ENCODE data around the gene DBI. TPM values are rescaled to one million over a fixed set of nuclear protein-coding genes. Genes with fewer than 3 reads are reported as not detected.

The DBI gene
- total RNA-seq, 4 donors from 2014 or later, result 41.8 to 72.3 (median 59.3) TPM

DNA sequence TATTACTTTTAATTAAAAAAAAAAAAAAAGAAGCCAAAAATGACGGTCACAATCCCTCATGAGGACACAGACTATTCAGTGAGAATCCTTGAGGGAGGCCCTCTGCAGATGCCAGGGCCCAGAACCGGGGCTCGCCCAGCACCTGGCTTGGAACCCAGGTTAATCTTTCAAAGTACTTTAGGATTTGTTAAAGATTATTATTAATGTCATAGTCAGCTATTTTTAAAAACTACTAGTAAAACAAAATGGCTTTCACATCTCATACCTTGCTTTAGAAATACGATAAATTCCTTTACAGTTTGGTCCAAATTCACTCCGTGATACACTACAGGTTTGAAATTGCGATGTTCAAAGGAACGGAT is 27.2 kb upstream of the DBI start:
- 95% methylated on average over 7 of the region's 7 CpGs for WGBS
- Histone ChIP-seq H3K9me3 (no peaks in the 10 kb centered on the region), H3K27ac (replicated peaks in 1 of 4) (no peak overlapping the region), H3K4me1 (no peaks in the 10 kb centered on the region), H3K36me3 (peaks cover 0 to 46% (median 8%) of the 10 kb centered on the region in 4 donors), H3K4me3 (no peak overlapping the region), H3K27me3 (no peaks in the 10 kb centered on the region)
- no peak for DNase-seq (ENCODE audit: extremely low spot score)
- TF ChIP-seq, protein P1, sequence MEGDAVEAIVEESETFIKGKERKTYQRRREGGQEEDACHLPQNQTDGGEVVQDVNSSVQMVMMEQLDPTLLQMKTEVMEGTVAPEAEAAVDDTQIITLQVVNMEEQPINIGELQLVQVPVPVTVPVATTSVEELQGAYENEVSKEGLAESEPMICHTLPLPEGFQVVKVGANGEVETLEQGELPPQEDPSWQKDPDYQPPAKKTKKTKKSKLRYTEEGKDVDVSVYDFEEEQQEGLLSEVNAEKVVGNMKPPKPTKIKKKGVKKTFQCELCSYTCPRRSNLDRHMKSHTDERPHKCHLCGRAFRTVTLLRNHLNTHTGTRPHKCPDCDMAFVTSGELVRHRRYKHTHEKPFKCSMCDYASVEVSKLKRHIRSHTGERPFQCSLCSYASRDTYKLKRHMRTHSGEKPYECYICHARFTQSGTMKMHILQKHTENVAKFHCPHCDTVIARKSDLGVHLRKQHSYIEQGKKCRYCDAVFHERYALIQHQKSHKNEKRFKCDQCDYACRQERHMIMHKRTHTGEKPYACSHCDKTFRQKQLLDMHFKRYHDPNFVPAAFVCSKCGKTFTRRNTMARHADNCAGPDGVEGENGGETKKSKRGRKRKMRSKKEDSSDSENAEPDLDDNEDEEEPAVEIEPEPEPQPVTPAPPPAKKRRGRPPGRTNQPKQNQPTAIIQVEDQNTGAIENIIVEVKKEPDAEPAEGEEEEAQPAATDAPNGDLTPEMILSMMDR (IDR thresholded peaks at IDR 0.05), result no peak
- TF ChIP-seq POLR2A (IDR thresholded peaks at IDR 0.05; ENCODE audit: low read depth) (no peak), EP300 (IDR thresholded peaks at IDR 0.05) (no peak), POLR2AphosphoS5 (IDR thresholded peaks at IDR 0.05) (no peak)
- intact Hi-C loops (cut with DNase I), result no loop called here

DNA sequence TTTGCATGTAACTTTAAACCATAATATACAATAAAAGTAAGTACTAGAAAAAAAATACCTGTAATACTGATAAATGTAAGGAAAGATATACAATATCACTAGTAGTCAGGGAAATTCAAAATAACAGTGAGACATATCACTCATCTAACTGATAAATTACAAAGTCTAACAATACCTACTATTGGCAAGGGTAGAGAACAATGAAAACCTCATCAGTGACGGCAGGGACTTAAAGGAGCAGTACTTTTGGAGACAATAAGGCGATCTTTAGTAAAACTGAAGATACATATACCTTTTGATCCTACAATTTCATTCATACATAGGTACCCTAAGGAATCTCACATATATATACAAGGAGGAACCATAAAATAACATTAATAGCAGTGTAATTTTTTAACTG is 25.1 kb upstream of the DBI start:
- TF ChIP-seq POLR2A (IDR thresholded peaks at IDR 0.05; ENCODE audit: low read depth) (no peak), POLR2AphosphoS5 (IDR thresholded peaks at IDR 0.05) (no peak), EP300 (IDR thresholded peaks at IDR 0.05) (no peak)
- TF ChIP-seq, protein P1 (IDR thresholded peaks at IDR 0.05), result no peak
- intact Hi-C loops (cut with DNase I), result no loop called here
- no peaks in the 10 kb centered on the region for H3K4me1 ChIP-seq
- H3K27ac ChIP-seq (replicated peaks in 1 of 4), result no peak overlapping the region
- H3K4me3 ChIP-seq, result no peak overlapping the region
- no peak for DNase-seq (ENCODE audit: extremely low spot score)
- WGBS, result 97% methylated on average over 2 of the region's 2 CpGs
- peaks cover 0 to 29% (median 7%) of the 10 kb centered on the region in 4 donors for H3K36me3 ChIP-seq
- H3K9me3 ChIP-seq, result no peaks in the 10 kb centered on the region
- H3K27me3 ChIP-seq, result no peaks in the 10 kb centered on the region

DNA sequence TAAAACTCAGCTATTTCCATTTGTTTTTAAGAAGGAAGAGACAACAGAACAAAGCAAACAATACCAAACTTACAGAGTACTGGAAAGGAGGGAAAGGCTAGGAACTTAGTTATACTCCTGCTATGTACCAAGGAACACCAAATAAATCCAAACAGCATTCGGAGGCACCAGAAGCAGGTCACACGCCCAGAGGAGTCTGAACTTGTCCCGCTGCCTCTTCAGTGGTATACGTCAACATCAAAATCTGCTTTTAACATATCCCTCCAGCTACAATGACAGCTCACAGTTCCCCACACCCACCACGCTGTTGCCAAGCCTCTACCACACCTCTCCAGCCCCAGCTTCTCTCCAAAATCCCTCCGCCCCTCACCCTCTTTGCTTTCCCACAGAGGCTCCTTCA is 17.5 kb upstream of the DBI start:
- no peaks in the 10 kb centered on the region for H3K9me3 ChIP-seq
- peaks cover 4 to 12% (median 8%) of the 10 kb centered on the region in 4 donors for H3K4me1 ChIP-seq
- intact Hi-C loops (cut with DNase I), result no loop called here
- no peak overlapping the region for H3K27ac ChIP-seq (replicated peaks in 1 of 4)
- WGBS, result 89% methylated on average over 6 of the region's 6 CpGs
- no peaks in the 10 kb centered on the region for H3K27me3 ChIP-seq
- TF ChIP-seq EP300 (IDR thresholded peaks at IDR 0.05) (no peak), POLR2AphosphoS5 (IDR thresholded peaks at IDR 0.05) (no peak), POLR2A (IDR thresholded peaks at IDR 0.05; ENCODE audit: low read depth) (no peak)
- TF ChIP-seq, protein P1 (IDR thresholded peaks at IDR 0.05), result no peak
- DNase-seq (ENCODE audit: extremely low spot score), result no peak
- H3K4me3 ChIP-seq, result no peak overlapping the region
- H3K36me3 ChIP-seq, result no peaks in the 10 kb centered on the region

DNA sequence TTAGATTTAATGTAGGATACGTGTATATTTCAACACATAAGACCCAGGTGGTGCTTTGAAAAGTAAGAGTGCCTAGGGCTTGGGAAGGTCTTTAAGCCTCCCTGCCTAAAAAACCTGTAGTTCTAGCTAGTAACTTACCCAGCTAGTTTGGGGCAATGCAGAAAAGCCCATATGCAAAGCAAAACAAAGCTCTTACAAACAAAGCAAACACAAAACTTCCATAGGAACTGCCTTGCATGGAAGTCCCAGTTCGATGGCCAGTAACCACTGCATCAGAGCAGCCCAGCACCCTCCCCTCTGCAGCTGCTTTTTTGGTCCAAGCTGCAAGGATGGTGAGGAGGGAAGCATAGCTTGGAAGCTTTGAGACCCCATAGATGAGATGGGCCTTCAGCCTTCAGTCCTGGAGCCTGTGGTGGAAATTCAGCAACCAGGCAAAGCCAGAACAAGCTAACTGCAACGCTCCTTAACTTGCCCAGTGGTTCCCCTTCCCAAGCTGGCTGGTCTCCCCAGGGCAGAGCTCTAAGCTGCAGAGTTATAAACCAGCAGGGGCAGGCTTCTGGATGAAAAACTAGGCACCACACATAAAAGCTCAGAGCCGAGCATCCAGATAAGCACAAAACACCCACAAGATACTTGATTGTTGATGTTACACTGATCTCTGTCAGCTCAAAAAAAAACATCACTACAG is 16.3 kb upstream of the DBI start:
- Histone ChIP-seq H3K9me3 (no peaks in the 10 kb centered on the region), H3K4me1 (peaks cover 4 to 19% (median 9%) of the 10 kb centered on the region in 4 donors), H3K36me3 (no peaks in the 10 kb centered on the region), H3K27me3 (no peaks in the 10 kb centered on the region), H3K27ac (replicated peaks in 1 of 4) (no peak overlapping the region), H3K4me3 (no peak overlapping the region)
- intact Hi-C loops (cut with DNase I), result no loop called here
- TF ChIP-seq EP300 (IDR thresholded peaks at IDR 0.05) (no peak), POLR2AphosphoS5 (IDR thresholded peaks at IDR 0.05) (no peak), POLR2A (IDR thresholded peaks at IDR 0.05; ENCODE audit: low read depth) (no peak)
- TF ChIP-seq, protein P1 (IDR thresholded peaks at IDR 0.05), result no peak
- WGBS, result 86% methylated on average over 4 of the region's 4 CpGs
- DNase-seq (ENCODE audit: extremely low spot score), result no peak

DNA sequence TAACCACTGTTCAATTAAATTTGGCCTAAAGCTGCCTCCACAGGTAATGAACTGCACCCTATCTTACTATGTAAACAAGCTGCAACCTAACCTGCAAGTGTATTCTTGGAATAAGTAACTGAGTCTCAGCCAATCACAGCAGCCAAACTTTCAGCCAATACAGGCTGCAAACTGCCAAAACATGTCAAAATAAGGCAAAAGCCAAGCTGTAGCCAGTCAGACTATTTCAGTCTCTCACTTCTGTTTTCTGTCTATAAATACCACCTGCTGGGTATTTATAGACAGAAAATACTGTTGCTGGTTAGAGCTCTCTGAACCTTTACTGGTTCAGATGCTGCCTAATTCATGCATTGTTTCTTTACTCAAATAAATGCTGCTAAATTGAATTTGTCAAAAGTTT is 14.4 kb upstream of the DBI start:
- Histone ChIP-seq H3K4me1 (peaks cover 4 to 23% (median 9%) of the 10 kb centered on the region in 4 donors), H3K27ac (replicated peaks in 1 of 4) (no peak overlapping the region), H3K4me3 (no peak overlapping the region), H3K27me3 (no peaks in the 10 kb centered on the region), H3K36me3 (no peaks in the 10 kb centered on the region), H3K9me3 (no peaks in the 10 kb centered on the region)
- intact Hi-C loops (cut with DNase I), result no loop called here
- TF ChIP-seq, protein P1 (IDR thresholded peaks at IDR 0.05), result no peak
- TF ChIP-seq POLR2A (IDR thresholded peaks at IDR 0.05; ENCODE audit: low read depth), result no peak
- TF ChIP-seq POLR2AphosphoS5 (IDR thresholded peaks at IDR 0.05), result no peak
- no peak for TF ChIP-seq EP300 (IDR thresholded peaks at IDR 0.05)
- DNase-seq (ENCODE audit: extremely low spot score), result no peak

Data from esophagus muscularis mucosa (tissue), 4 donors.